Gastroesophageal sphincter (tissue), 4 donors: ENCODE results near the gene PPP6R3. TPM values are rescaled to one million over a fixed set of nuclear protein-coding genes. Genes with fewer than 3 reads are reported as not detected.

Experiments used
- ATAC-seq: fragments of 150-250 bp; one replicate; pipeline ENCODE4 v1.9.1; 2016; ENCODE audit warnings: mild to moderate bottlenecking, moderate library complexity
- H3K27ac ChIP-seq, 4 donors: fragments of 200-600 bp; sonication (generic) in 3 of 4; 1 replicate in 3 of 4; 2 replicates in 1 of 4; pipeline ENCODE4 v1.5.1; 2016 to 2019
- H3K27me3 ChIP-seq: fragments of 200-600 bp; sonication (generic); one replicate; pipeline ENCODE4 v1.5.1; 2019
- H3K36me3 ChIP-seq, 2 donors: fragments of 200-600 bp; sonication (generic); one replicate each; pipeline ENCODE4 v1.5.1; 2019; ENCODE audit warnings: control low read depth in 1 of 2
- H3K4me1 ChIP-seq, 3 donors: fragments of 200-600 bp; sonication (generic); 1 replicate in 2 of 3; 2 replicates in 1 of 3; pipeline ENCODE4 v1.5.1; 2016 to 2019; ENCODE audit warnings: control low read depth in 2 of 3
- H3K4me3 ChIP-seq, 2 donors: fragments of 200-600 bp; sonication (generic); one replicate each; pipeline ENCODE4 v1.5.1; 2019; ENCODE audit warnings: mild to moderate bottlenecking in 1 of 2, moderate library complexity in 1 of 2
- H3K9me3 ChIP-seq, 3 donors: fragments of 200-600 bp; sonication (generic); one replicate each; pipeline ENCODE4 v1.5.1; 2017 to 2019; ENCODE audit warnings: control low read depth in 2 of 3
- EP300 ChIP-seq: sonication (generic); formaldehyde crosslinking; IDR thresholded peaks from one replicate; pipeline ENCODE4 v1.6.1; 2017; ENCODE audit warnings: antibody characterized with exemption, mild to moderate bottlenecking
- POLR2A ChIP-seq, 2 donors: fragments of 450-650 bp; IDR thresholded peaks; one replicate each; pipeline ENCODE4 v1.6.1; 2017; ENCODE audit warnings: antibody characterized with exemption in 2 of 2, mild to moderate bottlenecking in 2 of 2, moderate library complexity in 1 of 2
- POLR2AphosphoS5 ChIP-seq: sonication (generic); formaldehyde crosslinking; IDR thresholded peaks from one replicate; pipeline ENCODE4 v1.6.1; 2017; ENCODE audit warnings: antibody characterized with exemption
- WGBS, 2 donors: methylation state at CpG; one replicate each; pipeline ENCODE4 v1.1.5; 2018; ENCODE audit warnings: low coverage in 1 of 2; 5-methylcytosine and 5-hydroxymethylcytosine counted together
- total RNA-seq, 4 donors: library from RNA; depleted of rRNA; stranded (reverse); fragments of >200 nt; gene quantifications; one replicate each; pipeline ENCODE4 v1.1.0, GENCODE V29; 2016
- TF ChIP-seq, protein P1 (sequence below), 4 experiments: fragments of 200-600 bp in 2 of 4; fragments of 450-650 bp in 2 of 4; sonication (generic) in 1 of 4; IDR thresholded peaks; one replicate each; pipeline ENCODE4 v1.5.1; 2017 to 2019; ENCODE audit warnings: antibody characterized with exemption in 4 of 4, mild to moderate bottlenecking in 2 of 4, moderate library complexity in 2 of 4

PPP6R3 gene
- total RNA-seq, 4 donors from 2014 or later = 128 to 164 (median 144) TPM

- peaks cover 0 to 56% of the 10 kb centered on the region in 2 donors for H3K36me3 ChIP-seq
- no peak overlapping the region for H3K4me3 ChIP-seq
- H3K4me1 ChIP-seq = peaks cover 0 to 15% (median 0%) of the 10 kb centered on the region in 3 donors
- TF ChIP-seq POLR2AphosphoS5 (no peak), POLR2A (IDR thresholded peaks at IDR 0.05) (no peak), EP300 (no peak)
- TF ChIP-seq, protein P1, sequence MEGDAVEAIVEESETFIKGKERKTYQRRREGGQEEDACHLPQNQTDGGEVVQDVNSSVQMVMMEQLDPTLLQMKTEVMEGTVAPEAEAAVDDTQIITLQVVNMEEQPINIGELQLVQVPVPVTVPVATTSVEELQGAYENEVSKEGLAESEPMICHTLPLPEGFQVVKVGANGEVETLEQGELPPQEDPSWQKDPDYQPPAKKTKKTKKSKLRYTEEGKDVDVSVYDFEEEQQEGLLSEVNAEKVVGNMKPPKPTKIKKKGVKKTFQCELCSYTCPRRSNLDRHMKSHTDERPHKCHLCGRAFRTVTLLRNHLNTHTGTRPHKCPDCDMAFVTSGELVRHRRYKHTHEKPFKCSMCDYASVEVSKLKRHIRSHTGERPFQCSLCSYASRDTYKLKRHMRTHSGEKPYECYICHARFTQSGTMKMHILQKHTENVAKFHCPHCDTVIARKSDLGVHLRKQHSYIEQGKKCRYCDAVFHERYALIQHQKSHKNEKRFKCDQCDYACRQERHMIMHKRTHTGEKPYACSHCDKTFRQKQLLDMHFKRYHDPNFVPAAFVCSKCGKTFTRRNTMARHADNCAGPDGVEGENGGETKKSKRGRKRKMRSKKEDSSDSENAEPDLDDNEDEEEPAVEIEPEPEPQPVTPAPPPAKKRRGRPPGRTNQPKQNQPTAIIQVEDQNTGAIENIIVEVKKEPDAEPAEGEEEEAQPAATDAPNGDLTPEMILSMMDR (IDR thresholded peaks at IDR 0.05) = no peak
- H3K27ac ChIP-seq = no peak overlapping the region
- ATAC-seq = no peak
- 83% methylated on average over 1 of the region's 25 CpGs; no CpG with 5 or more reads in 1 of the 2 donors for WGBS, 2 donors
- H3K27me3 ChIP-seq = no peaks in the 10 kb centered on the region
- no peaks in the 10 kb centered on the region for H3K9me3 ChIP-seq
These were observed 11.9 kb upstream of the PPP6R3 start for GRCh38 chr11:68448604-68449011.

GRCh38 chr11:68449951-68450350 lies 10.6 kb upstream of the PPP6R3 start:
- no peak for ATAC-seq
- no peak for TF ChIP-seq POLR2A (IDR thresholded peaks at IDR 0.05)
- no peak for TF ChIP-seq POLR2AphosphoS5
- TF ChIP-seq, protein P1 (IDR thresholded peaks at IDR 0.05) = no peak
- no peak for TF ChIP-seq EP300
- 60 to 67% methylated on average over 1 to 4 of the region's 11 CpGs for WGBS, 2 donors
- no peak overlapping the region for H3K4me3 ChIP-seq
- H3K27ac ChIP-seq = no peak overlapping the region
- peaks cover 0 to 51% of the 10 kb centered on the region in 2 donors for H3K36me3 ChIP-seq
- no peaks in the 10 kb centered on the region for H3K9me3 ChIP-seq
- H3K27me3 ChIP-seq = no peaks in the 10 kb centered on the region
- peaks cover 0 to 10% (median 0%) of the 10 kb centered on the region in 3 donors for H3K4me1 ChIP-seq

DNA sequence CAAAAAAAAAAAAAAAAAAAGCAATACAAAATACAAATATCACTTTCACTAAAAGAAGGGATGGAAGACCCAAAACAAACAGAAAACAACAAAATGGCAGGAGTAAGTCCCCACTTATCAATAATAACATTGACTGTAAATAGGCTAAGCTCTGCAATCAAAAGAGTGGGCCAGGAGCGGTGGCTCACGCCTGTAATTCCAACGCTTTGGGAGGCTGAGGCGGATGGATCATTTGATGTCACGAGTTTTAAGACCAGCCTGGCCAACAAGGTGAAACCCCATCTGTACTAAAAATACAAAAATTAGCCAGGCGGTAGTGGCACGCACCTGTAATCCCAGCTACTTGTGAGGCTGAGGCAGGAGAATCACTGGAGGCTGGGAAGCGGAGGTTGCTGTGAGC lies 9.8 kb upstream of the PPP6R3 start:
- H3K9me3 ChIP-seq = no peaks in the 10 kb centered on the region
- no peak for ATAC-seq
- WGBS, 2 donors = 94 to 98% methylated on average over 7 to 8 of the region's 8 CpGs
- no peak overlapping the region for H3K4me3 ChIP-seq
- H3K27ac ChIP-seq = no peak overlapping the region
- TF ChIP-seq, protein P1 (IDR thresholded peaks at IDR 0.05) = no peak
- TF ChIP-seq EP300 (no peak), POLR2AphosphoS5 (no peak), POLR2A (IDR thresholded peaks at IDR 0.05) (no peak)
- no peaks in the 10 kb centered on the region for H3K27me3 ChIP-seq
- peaks cover 0 to 9% (median 0%) of the 10 kb centered on the region in 3 donors for H3K4me1 ChIP-seq
- peaks cover 0 to 45% of the 10 kb centered on the region in 2 donors for H3K36me3 ChIP-seq

- H3K36me3 ChIP-seq = peaks cover 0 to 5% of the 10 kb centered on the region in 2 donors
These were observed 5.8 kb upstream of the PPP6R3 start for GRCh38 chr11:68454767-68455166.

DNA sequence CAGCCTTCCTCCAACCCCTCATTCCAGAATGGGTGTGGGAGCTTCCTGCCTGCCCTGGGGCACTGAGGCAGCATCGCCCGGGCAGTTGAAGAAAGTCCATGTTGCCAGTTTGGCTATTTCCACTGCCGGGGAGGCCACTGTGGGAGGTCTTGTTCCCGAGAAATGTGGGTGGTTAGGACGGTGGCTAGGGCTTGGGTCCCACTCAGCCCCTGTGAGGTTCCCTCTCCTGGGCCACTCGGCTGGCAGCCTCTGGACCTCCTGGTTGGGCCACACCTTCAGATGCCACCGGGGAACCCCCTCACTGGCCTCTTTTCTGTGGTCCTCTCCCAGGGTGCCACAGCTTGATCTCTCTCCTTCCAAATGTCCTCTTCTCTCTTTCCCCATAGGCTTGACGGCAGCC lies 5.1 kb upstream of the PPP6R3 start:
- Histone ChIP-seq H3K9me3 (no peaks in the 10 kb centered on the region), H3K4me1 (peaks cover 0 to 8% (median 0%) of the 10 kb centered on the region in 3 donors), H3K27ac (no peak overlapping the region), H3K36me3 (no peaks in the 10 kb centered on the region), H3K27me3 (no peaks in the 10 kb centered on the region), H3K4me3 (no peak overlapping the region)
- WGBS, 2 donors = 77 to 83% methylated on average over 2 to 4 of the region's 8 CpGs
- no peak for ATAC-seq
- TF ChIP-seq POLR2AphosphoS5 (no peak), POLR2A (IDR thresholded peaks at IDR 0.05) (no peak), EP300 (no peak)
- TF ChIP-seq, protein P1 (IDR thresholded peaks at IDR 0.05) = no peak

More at GRCh38 chr11:68454767-68455166, 5.8 kb upstream of the PPP6R3 start:
- Histone ChIP-seq H3K27me3 (no peaks in the 10 kb centered on the region), H3K4me3 (no peak overlapping the region), H3K9me3 (no peaks in the 10 kb centered on the region), H3K27ac (no peak overlapping the region), H3K4me1 (peaks cover 0 to 5% (median 0%) of the 10 kb centered on the region in 3 donors)
- WGBS, 2 donors = 35 to 50% methylated on average over 4 of the region's 8 CpGs
- ATAC-seq = no peak
- TF ChIP-seq, protein P1 (IDR thresholded peaks at IDR 0.05) = no peak
- TF ChIP-seq EP300 = no peak
- no peak for TF ChIP-seq POLR2AphosphoS5
- TF ChIP-seq POLR2A (IDR thresholded peaks at IDR 0.05) = no peak
